ENCODE measurements around the gene TRPM2.

DNA sequence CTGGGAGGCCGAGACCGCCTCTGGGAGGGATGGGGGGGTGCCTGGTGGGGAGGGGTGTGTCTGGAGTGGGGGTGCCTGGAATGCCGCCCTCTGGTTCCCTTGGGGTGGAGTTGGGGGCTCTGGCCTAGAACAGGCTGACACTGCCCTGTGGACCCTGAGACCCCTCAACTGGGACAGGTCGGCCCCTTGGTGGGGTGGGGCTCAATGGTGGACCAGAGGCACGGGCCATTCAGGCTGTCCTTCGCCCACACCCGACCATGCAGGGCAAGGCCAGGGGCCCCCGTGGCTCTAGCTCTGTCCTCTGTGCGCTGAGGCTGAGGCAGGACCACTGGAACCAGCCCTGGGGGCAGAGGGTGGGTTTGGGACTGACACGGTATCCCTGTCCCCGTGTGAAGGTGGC is 38.9 kb upstream of the TRPM2 start:
- TF ChIP-seq, protein P1, sequence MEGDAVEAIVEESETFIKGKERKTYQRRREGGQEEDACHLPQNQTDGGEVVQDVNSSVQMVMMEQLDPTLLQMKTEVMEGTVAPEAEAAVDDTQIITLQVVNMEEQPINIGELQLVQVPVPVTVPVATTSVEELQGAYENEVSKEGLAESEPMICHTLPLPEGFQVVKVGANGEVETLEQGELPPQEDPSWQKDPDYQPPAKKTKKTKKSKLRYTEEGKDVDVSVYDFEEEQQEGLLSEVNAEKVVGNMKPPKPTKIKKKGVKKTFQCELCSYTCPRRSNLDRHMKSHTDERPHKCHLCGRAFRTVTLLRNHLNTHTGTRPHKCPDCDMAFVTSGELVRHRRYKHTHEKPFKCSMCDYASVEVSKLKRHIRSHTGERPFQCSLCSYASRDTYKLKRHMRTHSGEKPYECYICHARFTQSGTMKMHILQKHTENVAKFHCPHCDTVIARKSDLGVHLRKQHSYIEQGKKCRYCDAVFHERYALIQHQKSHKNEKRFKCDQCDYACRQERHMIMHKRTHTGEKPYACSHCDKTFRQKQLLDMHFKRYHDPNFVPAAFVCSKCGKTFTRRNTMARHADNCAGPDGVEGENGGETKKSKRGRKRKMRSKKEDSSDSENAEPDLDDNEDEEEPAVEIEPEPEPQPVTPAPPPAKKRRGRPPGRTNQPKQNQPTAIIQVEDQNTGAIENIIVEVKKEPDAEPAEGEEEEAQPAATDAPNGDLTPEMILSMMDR (IDR thresholded peaks at IDR 0.05 in 4 of 5, conservative IDR thresholded peaks at IDR 0.05 in 1 of 5) = no peak
- no peak for TF ChIP-seq POLR2A (IDR thresholded peaks at IDR 0.05)
